Hepatic stellate cell (primary cell): ENCODE data around the gene RPL28.

Experiments used
- DNase-seq: peaks from one replicate; pipeline ENCODE4 v3.0.0; 2011; ENCODE audit warnings: low spot score

Gene RPL28

DNA sequence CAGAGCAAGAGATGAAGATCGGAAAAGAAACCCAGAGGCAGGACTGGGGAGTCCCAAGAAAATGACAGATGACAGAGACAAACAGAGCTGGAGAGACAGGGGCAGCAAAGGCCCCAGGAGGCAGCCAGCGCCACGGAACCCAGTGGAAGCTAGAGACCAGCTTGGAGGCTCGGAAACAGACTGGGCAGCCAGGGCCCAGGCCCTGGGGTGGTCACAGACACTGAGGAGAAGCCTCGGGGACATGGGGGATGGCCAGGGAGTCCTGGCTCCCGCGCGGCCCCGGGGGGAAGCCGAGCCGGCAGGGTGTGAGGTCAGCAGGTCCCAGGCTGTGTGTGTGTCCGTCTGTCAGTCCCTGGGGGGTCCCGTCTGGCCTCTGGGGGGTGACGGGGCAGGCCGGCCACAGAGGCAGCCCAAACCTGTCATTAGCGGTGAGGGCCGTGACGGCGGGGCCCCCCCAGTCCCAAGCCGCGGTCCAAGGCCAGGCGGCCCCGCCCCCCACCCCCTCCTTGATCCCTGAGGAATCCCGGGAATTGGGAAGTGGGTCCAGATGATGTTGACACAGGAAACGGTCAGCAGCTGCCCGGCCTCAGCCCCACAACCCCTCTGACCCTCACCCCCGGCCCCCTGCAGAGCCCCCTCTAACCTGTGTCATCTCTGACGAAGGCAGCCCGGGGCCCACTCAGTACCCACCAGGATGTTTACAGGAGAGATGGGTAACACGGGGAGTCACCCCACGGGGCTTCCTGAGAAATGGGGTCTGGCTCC, 11.6 kb upstream of the RPL28 start:
- peak; percentile 75 for DNase-seq

DNA sequence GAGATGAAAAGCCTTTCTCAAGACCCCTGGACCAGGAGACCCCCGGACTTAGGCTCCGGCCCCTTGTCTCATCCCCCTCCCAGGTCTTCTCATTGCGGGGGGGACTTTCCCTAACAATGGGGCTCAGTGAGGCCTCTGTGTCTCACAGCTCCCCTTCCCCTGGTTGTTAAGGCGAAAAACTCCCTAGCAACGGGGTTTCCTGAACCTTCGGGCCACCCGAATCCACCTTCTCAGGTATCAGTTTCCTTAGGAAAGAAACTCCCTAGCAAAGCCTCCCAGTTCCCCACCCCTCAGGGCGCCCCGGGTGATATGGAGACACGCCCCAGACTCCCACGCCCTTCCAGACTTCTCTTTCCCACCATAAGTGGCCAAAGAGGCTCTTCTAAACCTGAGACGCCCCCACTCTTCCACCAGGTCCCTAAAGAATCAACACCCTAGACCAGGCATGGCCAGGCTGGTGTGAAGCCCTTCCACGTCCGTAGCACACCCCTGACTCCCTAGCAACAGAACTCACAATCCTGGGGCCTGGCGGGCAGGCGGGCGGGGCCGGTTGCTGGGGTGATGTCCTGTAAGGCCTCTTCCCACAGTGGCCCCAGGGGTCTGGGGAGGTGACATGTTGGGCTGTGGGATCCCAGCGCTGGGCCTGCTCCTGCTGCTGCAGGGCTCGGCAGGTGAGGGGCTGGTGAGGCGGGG, 9.3 kb upstream of the RPL28 start, which contains the start of gene TMEM190:
Gene TMEM190 (plus strand): TSS at position 586 of the 693 bp plus-strand sequence. CDS start 28 bp downstream, at position 614.
- no peak for DNase-seq

- DNase-seq = no peak
Measured at GRCh38 chr19:55377356-55378131, 8.2 kb upstream of the RPL28 start.

- no peak for DNase-seq
Measured at GRCh38 chr19:55379174-55379573, 6.6 kb upstream of the RPL28 start.

GRCh38 chr19:55382013-55382412, 3.7 kb upstream of the RPL28 start:
- DNase-seq = no peak

- DNase-seq = no peak
Measured at GRCh38 chr19:55382522-55383054, 3.1 kb upstream of the RPL28 start.

- DNase-seq = peak; percentile 78
Measured at GRCh38 chr19:55383279-55384130, 2.2 kb upstream of the RPL28 start.

DNA sequence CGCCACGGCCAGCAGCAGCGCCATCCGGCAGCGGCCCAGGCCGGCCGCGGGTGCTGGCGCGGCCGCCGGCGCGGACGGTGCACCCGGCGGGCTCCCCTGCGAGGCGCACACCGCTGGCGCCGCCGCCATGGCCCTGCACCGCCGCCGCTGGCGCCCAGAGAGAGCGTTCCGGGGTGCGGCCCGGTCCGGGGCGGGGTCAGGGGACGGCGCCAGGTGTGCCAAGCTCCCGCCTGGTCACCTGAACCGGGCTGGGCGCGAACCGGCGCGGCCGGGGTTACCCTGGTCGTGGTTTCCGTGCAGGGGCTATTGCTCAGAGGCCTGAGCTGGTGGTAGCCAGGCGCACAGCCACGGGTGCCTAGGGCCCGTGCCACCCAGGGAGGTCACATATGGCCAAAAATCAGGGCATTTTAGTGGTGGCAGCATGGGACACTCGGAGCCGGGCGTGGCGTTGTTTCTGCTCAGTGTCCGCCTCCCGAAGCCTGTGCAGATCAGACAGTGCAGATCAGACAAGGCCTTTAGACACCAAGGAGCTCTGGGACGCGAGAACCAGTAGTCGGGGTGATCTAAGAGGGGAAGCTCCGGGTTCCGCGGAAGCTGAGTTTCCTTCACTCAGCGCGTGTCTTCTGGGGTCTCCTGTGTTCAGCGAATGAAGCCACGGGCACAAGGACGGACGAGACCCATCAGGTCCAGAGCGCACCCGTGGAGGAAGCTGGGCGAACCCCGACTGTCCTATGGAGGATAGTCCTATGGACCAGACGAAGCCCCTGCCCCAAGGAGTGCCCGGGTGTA, 1.4 kb upstream of the RPL28 start, which contains the start of gene TMEM238:
Gene TMEM238 (minus strand): TSS at position 162 of the 789 bp plus-strand sequence. CDS start 33 bp downstream, at position 129.
- DNase-seq = no peak

DNA sequence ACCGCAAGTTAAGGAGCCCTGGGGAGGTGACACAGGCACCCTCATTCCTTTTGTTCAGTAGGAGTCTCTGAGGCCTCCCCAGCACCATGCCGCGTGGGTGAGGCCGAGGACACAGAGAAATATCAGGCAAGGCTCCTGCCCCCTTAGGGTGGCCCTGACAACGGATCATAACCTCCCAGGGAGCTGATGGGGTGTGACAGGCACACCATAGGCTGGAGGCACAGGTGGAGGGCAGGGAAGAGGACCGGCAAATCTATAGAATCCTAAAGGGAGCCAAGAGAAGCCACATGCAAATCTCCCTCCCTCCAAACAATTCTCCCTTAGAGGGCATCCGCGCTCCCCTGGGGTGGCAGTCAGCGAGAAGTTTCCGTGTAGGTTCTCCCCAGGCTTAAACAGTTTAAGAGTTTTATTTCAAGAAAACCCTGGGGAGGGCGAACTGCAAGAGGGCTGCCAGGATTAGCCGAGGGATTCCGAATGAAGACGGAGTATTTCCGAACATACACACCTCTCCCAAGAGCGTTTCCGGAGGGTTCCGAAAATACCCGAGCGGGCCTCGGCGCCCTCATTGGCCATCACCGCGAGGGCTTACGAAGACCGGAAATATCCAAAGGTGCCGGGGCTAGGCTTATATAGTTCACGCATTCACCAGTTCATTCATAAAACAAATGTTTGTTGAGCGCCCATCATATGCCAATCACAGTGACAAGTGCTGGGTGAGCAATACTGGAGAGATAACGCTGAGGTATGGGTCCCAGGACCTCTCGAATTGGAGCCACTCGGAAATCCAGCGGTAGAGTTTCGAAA, 610 bp upstream of the RPL28 start:
- peak; percentile 91 for DNase-seq

- DNase-seq = no peak
Measured at GRCh38 chr19:55386493-55386971, 800 bp downstream of the RPL28 start.

- DNase-seq = no peak
Measured at GRCh38 chr19:55387736-55388497, 2.2 kb downstream of the RPL28 start.

- no peak for DNase-seq
Measured at GRCh38 chr19:55389386-55390317, 3.9 kb downstream of the RPL28 start.

DNA sequence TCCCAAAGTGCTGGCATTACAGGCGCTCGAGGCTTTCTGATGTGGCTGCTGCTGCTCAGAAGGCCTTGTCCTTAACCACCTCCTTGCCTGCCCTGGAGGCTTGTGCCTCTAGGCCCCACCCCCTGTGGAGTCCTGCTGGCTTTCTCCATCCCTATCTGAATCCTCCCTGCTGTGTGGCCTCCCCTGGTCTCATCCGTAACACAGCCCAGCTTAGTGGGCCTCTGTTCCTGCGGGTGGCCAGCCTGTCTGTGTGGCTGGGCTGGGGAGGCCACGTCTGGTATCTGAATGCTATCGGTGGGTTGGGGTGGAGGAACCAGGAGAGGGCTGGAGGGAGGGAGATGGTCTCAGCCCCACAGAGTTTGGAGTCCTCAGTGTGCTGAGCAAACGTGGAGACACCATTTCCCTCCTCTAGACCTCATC, 4.7 kb downstream of the RPL28 start:
- DNase-seq = no peak

DNA sequence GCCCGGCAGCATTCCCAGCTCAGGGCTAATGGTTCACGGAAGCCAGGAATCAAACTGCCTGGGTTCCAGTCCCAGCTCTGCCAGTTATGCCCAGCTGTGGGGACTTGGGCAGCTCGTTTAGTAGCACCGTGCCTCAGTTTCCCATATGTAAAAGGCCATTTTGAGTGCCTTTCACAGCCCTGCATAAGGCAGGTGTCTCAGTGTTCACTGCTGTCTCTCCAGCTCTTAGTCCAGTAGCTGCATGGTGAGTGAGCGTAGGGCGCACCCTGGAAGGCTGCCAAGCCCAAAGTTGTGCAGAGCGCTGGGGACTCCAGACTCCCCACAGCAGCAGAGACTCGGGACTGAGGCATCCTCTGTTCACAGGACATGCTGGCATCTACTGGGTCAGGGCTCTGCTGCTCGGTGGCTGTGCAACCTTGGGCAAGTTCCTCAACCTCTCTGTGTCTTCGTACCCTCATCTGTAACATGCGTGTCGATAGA, 5.5 kb downstream of the RPL28 start:
- DNase-seq = no peak

- no peak for DNase-seq
Measured at GRCh38 chr19:55391702-55392615, 6.2 kb downstream of the RPL28 start.
